HUES6 (cell line): ENCODE data around the gene RAB11FIP5.

Experiments
- H3K27ac ChIP-seq: 2 replicates; pipeline ENCODE4 v1.7.0; 2013; ENCODE audit warnings: low read depth, mild to moderate bottlenecking, low read length, inconsistent platforms
- H3K27me3 ChIP-seq: 2 replicates; pipeline ENCODE4 v1.6.1; 2013; ENCODE audit warnings: low read length; ENCODE audit not compliant: control insufficient read depth, insufficient read depth
- H3K36me3 ChIP-seq: 2 replicates; pipeline ENCODE4 v1.6.1; 2013; ENCODE audit warnings: low read length; ENCODE audit not compliant: control insufficient read depth, insufficient read depth
- H3K4me1 ChIP-seq: 2 replicates; pipeline ENCODE4 v1.6.1; 2013; ENCODE audit warnings: low read length; ENCODE audit not compliant: control insufficient read depth, insufficient read depth
- H3K4me3 ChIP-seq: 2 replicates; pipeline ENCODE4 v1.5.1; 2013; ENCODE audit warnings: low read depth, low read length
- H3K9ac ChIP-seq: one replicate; pipeline ENCODE4 v1.6.1; 2013; ENCODE audit warnings: mild to moderate bottlenecking, low read length
- H3K9me3 ChIP-seq: 2 replicates; pipeline ENCODE4 v1.6.1; 2013; ENCODE audit warnings: low read depth, low read length; ENCODE audit not compliant: control insufficient read depth, insufficient read depth

The RAB11FIP5 gene

DNA sequence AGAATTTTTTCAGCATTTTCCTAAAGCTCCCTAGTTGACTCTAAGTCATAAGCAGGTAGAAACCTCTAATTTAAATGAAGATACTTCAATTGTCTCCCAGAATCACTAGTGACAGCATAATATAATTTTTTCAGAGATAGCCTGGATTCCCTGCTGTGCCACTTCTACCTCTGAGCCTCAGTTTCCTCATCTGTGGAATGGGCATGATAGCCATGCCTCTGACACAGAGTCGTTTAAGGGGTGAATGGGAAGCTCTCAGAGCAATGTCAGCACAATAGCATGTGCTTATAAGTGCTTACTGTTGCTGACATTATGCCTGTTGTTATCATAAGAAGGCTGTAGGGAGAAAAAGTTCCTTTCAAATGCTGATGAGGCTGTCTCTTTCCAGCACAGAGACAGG is 89.3 kb downstream of the RAB11FIP5 start:
- peaks cover 4% of the 10 kb centered on the region; the same call in 1 of the 2 replicates for H3K4me1 ChIP-seq
- H3K27me3 ChIP-seq: no peaks in the 10 kb centered on the region
- H3K36me3 ChIP-seq: peaks cover 10% of the 10 kb centered on the region
- H3K9me3 ChIP-seq: no peaks in the 10 kb centered on the region
- H3K9ac ChIP-seq: no peak overlapping the region
- H3K4me3 ChIP-seq: no peak overlapping the region
- no peak overlapping the region for H3K27ac ChIP-seq
